Activated naive CD8-positive, alpha-beta T cell treated with anti-CD3 and anti-CD28 coated beads, Interleukin-2, amount 50 U/mL, for 24 hours (primary cell): ENCODE measurements around the gene MAPK13.
A peak's percentile ranks its signal among the peaks of the same experiment; 100 is the strongest.

Experiments used
- ATAC-seq: fragments of 150-1000 bp; cut with Tn5 transposase; one replicate; pipeline ENCODE4 v1.10.0; 2021
- DNase-seq: peaks from one replicate; pipeline ENCODE4 v3.0.0; 2021
- H3K27ac Mint-ChIP-seq: one replicate; pipeline ENCODE4 v1.8.0; 2021; ENCODE audit warnings: mild to moderate bottlenecking, mixed read lengths
- H3K27me3 Mint-ChIP-seq: one replicate; pipeline ENCODE4 v1.8.0; 2021; ENCODE audit warnings: mixed read lengths
- H3K36me3 Mint-ChIP-seq: one replicate; pipeline ENCODE4 v1.8.0; 2021; ENCODE audit warnings: low read depth, mixed read lengths
- H3K4me1 Mint-ChIP-seq: one replicate; pipeline ENCODE4 v1.8.0; 2021; ENCODE audit warnings: mixed read lengths
- H3K4me3 Mint-ChIP-seq: one replicate; pipeline ENCODE4 v1.8.0; 2021; ENCODE audit warnings: mild to moderate bottlenecking, moderate library complexity, mixed read lengths
- H3K9me3 Mint-ChIP-seq: one replicate; pipeline ENCODE4 v1.8.0; 2021; ENCODE audit warnings: mixed read lengths

Gene MAPK13

GRCh38 chr6:36141961-36142360 lies 11.6 kb downstream of the MAPK13 start:
- DNase-seq (no peak), ATAC-seq (no peak)
- Mint-ChIP-seq H3K27ac (no peak overlapping the region), H3K27me3 (no peaks in the 10 kb centered on the region), H3K4me3 (no peak overlapping the region), H3K9me3 (no peaks in the 10 kb centered on the region), H3K4me1 (peaks cover 10% of the 10 kb centered on the region), H3K36me3 (peaks cover 22% of the 10 kb centered on the region)

- Mint-ChIP-seq H3K4me1 (peaks cover 11% of the 10 kb centered on the region), H3K4me3 (no peak overlapping the region), H3K27me3 (no peaks in the 10 kb centered on the region), H3K36me3 (peaks cover 16% of the 10 kb centered on the region), H3K27ac (no peak overlapping the region), H3K9me3 (peaks cover under 1% of the 10 kb centered on the region)
- no peak for ATAC-seq
- no peak for DNase-seq
These were observed 12.9 kb downstream of the MAPK13 start for GRCh38 chr6:36142971-36143838.

- ATAC-seq = no peak
- peaks cover 7% of the 10 kb centered on the region for H3K4me1 Mint-ChIP-seq
- DNase-seq = no peak
- H3K4me3 Mint-ChIP-seq = no peak overlapping the region
- peaks cover 4% of the 10 kb centered on the region for H3K9me3 Mint-ChIP-seq
- no peaks in the 10 kb centered on the region for H3K27me3 Mint-ChIP-seq
- H3K27ac Mint-ChIP-seq = no peak overlapping the region
- H3K36me3 Mint-ChIP-seq = peaks cover 3% of the 10 kb centered on the region
These were observed 15.2 kb downstream of the MAPK13 start for GRCh38 chr6:36145495-36145894.

- H3K27ac Mint-ChIP-seq = no peak overlapping the region
These were observed 17.0 kb downstream of the MAPK13 start for GRCh38 chr6:36147294-36147693.

GRCh38 chr6:36149476-36149875 lies 19.2 kb downstream of the MAPK13 start:
- DNase-seq (no peak), ATAC-seq (no peak)
- H3K9me3 Mint-ChIP-seq = peaks cover 4% of the 10 kb centered on the region
- no peaks in the 10 kb centered on the region for H3K36me3 Mint-ChIP-seq
- no peak overlapping the region for H3K4me3 Mint-ChIP-seq
- H3K27me3 Mint-ChIP-seq = no peaks in the 10 kb centered on the region
- peaks cover 7% of the 10 kb centered on the region for H3K4me1 Mint-ChIP-seq
- H3K27ac Mint-ChIP-seq = no peak overlapping the region

More at GRCh38 chr6:36147294-36147693, 17.0 kb downstream of the MAPK13 start:
- Mint-ChIP-seq H3K4me3 (no peak overlapping the region), H3K27me3 (no peaks in the 10 kb centered on the region), H3K36me3 (no peaks in the 10 kb centered on the region), H3K9me3 (peaks cover 4% of the 10 kb centered on the region), H3K4me1 (peaks cover 7% of the 10 kb centered on the region)
- DNase-seq (no peak), ATAC-seq (no peak)

- Mint-ChIP-seq H3K27me3 (no peaks in the 10 kb centered on the region), H3K27ac (no peak overlapping the region), H3K4me1 (peaks cover 7% of the 10 kb centered on the region), H3K9me3 (peaks cover 5% of the 10 kb centered on the region), H3K4me3 (no peak overlapping the region), H3K36me3 (no peaks in the 10 kb centered on the region)
- ATAC-seq = no peak
- no peak for DNase-seq
These were observed 20.0 kb downstream of the MAPK13 start for GRCh38 chr6:36150283-36150682.

- H3K9me3 Mint-ChIP-seq = peaks cover 16% of the 10 kb centered on the region
- no peak for ATAC-seq
- no peaks in the 10 kb centered on the region for H3K27me3 Mint-ChIP-seq
- no peak overlapping the region for H3K4me3 Mint-ChIP-seq
- no peak for DNase-seq
- peaks cover 3% of the 10 kb centered on the region for H3K4me1 Mint-ChIP-seq
- peaks cover 8% of the 10 kb centered on the region for H3K36me3 Mint-ChIP-seq
- no peak overlapping the region for H3K27ac Mint-ChIP-seq
These were observed 24.0 kb downstream of the MAPK13 start for GRCh38 chr6:36154286-36154685.

- DNase-seq (no peak), ATAC-seq (no peak)
- peaks cover under 1% of the 10 kb centered on the region for H3K4me1 Mint-ChIP-seq
- peaks cover 11% of the 10 kb centered on the region for H3K36me3 Mint-ChIP-seq
- H3K9me3 Mint-ChIP-seq = peaks cover 16% of the 10 kb centered on the region
- H3K27ac Mint-ChIP-seq = no peak overlapping the region
- H3K27me3 Mint-ChIP-seq = no peaks in the 10 kb centered on the region
- H3K4me3 Mint-ChIP-seq = no peak overlapping the region
These were observed 25.3 kb downstream of the MAPK13 start for GRCh38 chr6:36155662-36156061.

GRCh38 chr6:36160147-36160760 lies 29.9 kb downstream of the MAPK13 start:
- peaks cover 16% of the 10 kb centered on the region for H3K9me3 Mint-ChIP-seq
- H3K4me3 Mint-ChIP-seq = no peak overlapping the region
- no peak for ATAC-seq
- no peak for DNase-seq
- no peaks in the 10 kb centered on the region for H3K4me1 Mint-ChIP-seq
- peaks cover 12% of the 10 kb centered on the region for H3K36me3 Mint-ChIP-seq
- no peaks in the 10 kb centered on the region for H3K27me3 Mint-ChIP-seq
- no peak overlapping the region for H3K27ac Mint-ChIP-seq

- peak; percentile 78 for ATAC-seq
- peak overlapping the region; percentile 37 for H3K27ac Mint-ChIP-seq
- no peaks in the 10 kb centered on the region for H3K27me3 Mint-ChIP-seq
- no peaks in the 10 kb centered on the region for H3K36me3 Mint-ChIP-seq
- H3K4me1 Mint-ChIP-seq = peaks cover 26% of the 10 kb centered on the region
- peaks cover 4% of the 10 kb centered on the region for H3K9me3 Mint-ChIP-seq
- H3K4me3 Mint-ChIP-seq = no peak overlapping the region
- no peak for DNase-seq
These were observed 39.0 kb downstream of the MAPK13 start for GRCh38 chr6:36169023-36170007.

GRCh38 chr6:36170704-36171103 lies 40.4 kb downstream of the MAPK13 start:
- H3K27me3 Mint-ChIP-seq = no peaks in the 10 kb centered on the region
- peaks cover 26% of the 10 kb centered on the region for H3K4me1 Mint-ChIP-seq
- ATAC-seq (no peak), DNase-seq (no peak)
- H3K36me3 Mint-ChIP-seq = no peaks in the 10 kb centered on the region
- no peak overlapping the region for H3K27ac Mint-ChIP-seq
- no peak overlapping the region for H3K4me3 Mint-ChIP-seq
- H3K9me3 Mint-ChIP-seq = peaks cover 4% of the 10 kb centered on the region

GRCh38 chr6:36171573-36171972 lies 41.3 kb downstream of the MAPK13 start:
- Mint-ChIP-seq H3K4me1 (peaks cover 26% of the 10 kb centered on the region), H3K9me3 (peaks cover 4% of the 10 kb centered on the region), H3K27me3 (no peaks in the 10 kb centered on the region), H3K36me3 (no peaks in the 10 kb centered on the region), H3K4me3 (no peak overlapping the region), H3K27ac (no peak overlapping the region)
- DNase-seq (no peak), ATAC-seq (no peak)

GRCh38 chr6:36177166-36177565 lies 46.9 kb downstream of the MAPK13 start:
- ATAC-seq (peak; percentile 65), DNase-seq (no peak)
- Mint-ChIP-seq H3K9me3 (peaks cover 15% of the 10 kb centered on the region), H3K4me3 (no peak overlapping the region), H3K27ac (peak overlapping the region; percentile 44), H3K36me3 (peaks cover 21% of the 10 kb centered on the region), H3K4me1 (peaks cover 13% of the 10 kb centered on the region), H3K27me3 (no peaks in the 10 kb centered on the region)

- no peak for ATAC-seq
- DNase-seq = no peak
- Mint-ChIP-seq H3K27me3 (no peaks in the 10 kb centered on the region), H3K4me3 (no peak overlapping the region), H3K27ac (no peak overlapping the region), H3K4me1 (peaks cover 7% of the 10 kb centered on the region), H3K36me3 (peaks cover 21% of the 10 kb centered on the region), H3K9me3 (peaks cover 15% of the 10 kb centered on the region)
These were observed 48.2 kb downstream of the MAPK13 start for GRCh38 chr6:36178544-36178943.
